GM12892 (cell line): Measurements from ENCODE around the gene P4HA2.

Experiments
- POLR2A ChIP-seq: IDR thresholded peaks from 2 replicates; pipeline ENCODE4 v1.6.1; 2011; ENCODE audit warnings: low read depth, low read length, control low read depth
- POLR2AphosphoS5 ChIP-seq: IDR thresholded peaks from 2 replicates; pipeline ENCODE4 v1.6.1; 2011; ENCODE audit warnings: low read depth, low read length, control low read depth

DNA sequence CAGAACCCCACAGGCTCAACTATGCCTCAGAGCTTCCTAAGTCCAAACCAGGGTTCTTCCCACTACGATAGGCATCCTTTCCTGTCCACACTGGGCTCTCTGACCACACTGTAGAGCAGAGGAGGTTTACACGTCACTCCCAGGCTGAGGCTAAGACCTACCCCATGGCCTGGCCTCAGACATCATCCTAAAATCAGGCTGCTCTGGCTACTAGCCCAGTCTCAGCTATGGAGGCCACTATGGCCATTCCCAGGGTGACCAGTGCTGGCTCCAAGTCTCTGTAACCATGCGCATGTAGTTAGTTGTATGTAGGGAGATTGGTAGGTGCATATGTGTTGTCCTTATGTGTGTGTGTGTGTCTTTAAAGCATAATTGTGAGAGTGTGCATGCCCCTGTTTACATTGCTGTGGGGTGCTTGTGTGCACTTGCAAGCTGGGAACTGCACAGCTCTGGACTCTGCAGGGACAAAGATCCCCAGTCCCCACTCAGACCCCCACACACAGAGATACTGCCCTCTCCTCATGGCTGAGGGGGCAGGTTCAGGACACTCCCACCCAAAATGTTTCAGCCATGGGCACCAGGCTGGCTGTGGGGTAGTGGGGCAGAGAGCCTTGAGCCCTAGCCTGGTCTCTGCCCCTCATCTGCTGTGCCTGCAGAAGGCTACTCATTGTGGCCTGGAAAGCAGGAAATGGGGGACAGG, 42.1 kb upstream of the P4HA2 start:
- TF ChIP-seq POLR2A: no peak
- TF ChIP-seq POLR2AphosphoS5: no peak
